BLaER1 (cell line): ENCODE results near the gene ZNF516.
A peak's percentile ranks its signal among the peaks of the same experiment; 100 is the strongest.

Experiments used
- H3K27ac ChIP-seq: shearing (Covaris generic); formaldehyde crosslinking; 2 replicates; pipeline ENCODE4 v1.8.1; 2022
- H3K27me3 ChIP-seq: shearing (Covaris generic); formaldehyde crosslinking; 2 replicates; pipeline ENCODE4 v1.8.1; 2022
- H3K36me3 ChIP-seq: shearing (Covaris generic); formaldehyde crosslinking; 2 replicates; pipeline ENCODE4 v1.8.1; 2022
- H3K4me1 ChIP-seq: shearing (Covaris generic); formaldehyde crosslinking; 2 replicates; pipeline ENCODE4 v1.8.1; 2022
- H3K4me2 ChIP-seq: shearing (Covaris generic); formaldehyde crosslinking; 2 replicates; pipeline ENCODE4 v1.8.1; 2022
- H3K4me3 ChIP-seq: shearing (Covaris generic); formaldehyde crosslinking; 2 replicates; pipeline ENCODE4 v1.8.1; 2022
- H3K9ac ChIP-seq: shearing (Covaris generic); formaldehyde crosslinking; 2 replicates; pipeline ENCODE4 v1.8.1; 2022
- H3K9me3 ChIP-seq: shearing (Covaris generic); formaldehyde crosslinking; 2 replicates; pipeline ENCODE4 v1.8.1; 2022
- H4K20me1 ChIP-seq: shearing (Covaris generic); formaldehyde crosslinking; 2 replicates; pipeline ENCODE4 v1.8.1; 2022
- Cebpa-rat ChIP-seq: shearing (Covaris generic); IDR thresholded peaks from 2 replicates; pipeline ENCODE4 v1.8.1; 2022

Gene ZNF516

GRCh38 chr18:76359909-76360308 lies 135.1 kb downstream of the ZNF516 start:
- Histone ChIP-seq H3K4me3 (no peak overlapping the region), H3K27me3 (no peaks in the 10 kb centered on the region), H3K9ac (no peak overlapping the region), H3K4me1 (peaks cover 26% of the 10 kb centered on the region), H3K9me3 (peaks cover 18% of the 10 kb centered on the region), H3K27ac (0 out of 2 replicates have a peak overlapping the region, but pooled peaks have one; percentile 41), H3K36me3 (peaks cover 90% of the 10 kb centered on the region), H4K20me1 (peaks cover 31% of the 10 kb centered on the region), H3K4me2 (peak overlapping the region; percentile 61)
- no peak for TF ChIP-seq Cebpa-rat

GRCh38 chr18:76358774-76359173 lies 136.3 kb downstream of the ZNF516 start:
- peaks cover 18% of the 10 kb centered on the region for H3K9me3 ChIP-seq
- TF ChIP-seq Cebpa-rat: no peak
- H3K27ac ChIP-seq: peak overlapping the region; percentile 53
- no peak overlapping the region for H3K4me3 ChIP-seq
- peak overlapping the region; percentile 4; the same call in 1 of the 2 replicates for H3K9ac ChIP-seq
- peaks cover 23% of the 10 kb centered on the region for H4K20me1 ChIP-seq
- H3K27me3 ChIP-seq: no peaks in the 10 kb centered on the region
- peaks cover 88% of the 10 kb centered on the region for H3K36me3 ChIP-seq
- peak overlapping the region; percentile 61 for H3K4me2 ChIP-seq
- H3K4me1 ChIP-seq: peaks cover 26% of the 10 kb centered on the region

- no peaks in the 10 kb centered on the region for H3K27me3 ChIP-seq
- H3K9ac ChIP-seq: no peak overlapping the region
- H3K27ac ChIP-seq: no peak overlapping the region
- no peak overlapping the region for H3K4me2 ChIP-seq
- peaks cover 77% of the 10 kb centered on the region for H3K36me3 ChIP-seq
- H3K4me3 ChIP-seq: no peak overlapping the region
- H4K20me1 ChIP-seq: peaks cover 14% of the 10 kb centered on the region
- H3K9me3 ChIP-seq: peaks cover 18% of the 10 kb centered on the region
- no peak for TF ChIP-seq Cebpa-rat
- peaks cover 26% of the 10 kb centered on the region for H3K4me1 ChIP-seq
These were observed 137.3 kb downstream of the ZNF516 start for GRCh38 chr18:76357585-76358260.

- no peaks in the 10 kb centered on the region for H3K27me3 ChIP-seq
- H3K4me2 ChIP-seq: no peak overlapping the region
- no peak overlapping the region for H3K27ac ChIP-seq
- peaks cover 26% of the 10 kb centered on the region for H3K4me1 ChIP-seq
- H3K36me3 ChIP-seq: peaks cover 72% of the 10 kb centered on the region
- TF ChIP-seq Cebpa-rat: no peak
- H3K9me3 ChIP-seq: peaks cover 18% of the 10 kb centered on the region
- H3K4me3 ChIP-seq: no peak overlapping the region
- no peak overlapping the region for H3K9ac ChIP-seq
- H4K20me1 ChIP-seq: peaks cover 14% of the 10 kb centered on the region
These were observed 137.9 kb downstream of the ZNF516 start for GRCh38 chr18:76357174-76357573.

GRCh38 chr18:76356666-76357065 lies 138.4 kb downstream of the ZNF516 start:
- Histone ChIP-seq H4K20me1 (peaks cover 14% of the 10 kb centered on the region), H3K27ac (no peak overlapping the region), H3K9ac (no peak overlapping the region), H3K27me3 (no peaks in the 10 kb centered on the region), H3K4me1 (peaks cover 26% of the 10 kb centered on the region), H3K4me2 (no peak overlapping the region), H3K9me3 (peaks cover 18% of the 10 kb centered on the region), H3K36me3 (peaks cover 67% of the 10 kb centered on the region), H3K4me3 (no peak overlapping the region)
- TF ChIP-seq Cebpa-rat: no peak

GRCh38 chr18:76354348-76354747 lies 140.7 kb downstream of the ZNF516 start:
- Histone ChIP-seq H3K9me3 (peaks cover 18% of the 10 kb centered on the region), H3K4me2 (no peak overlapping the region), H3K9ac (no peak overlapping the region), H3K27ac (no peak overlapping the region), H4K20me1 (peaks cover 6% of the 10 kb centered on the region; the same call in 1 of the 2 replicates), H3K27me3 (no peaks in the 10 kb centered on the region), H3K4me3 (no peak overlapping the region), H3K36me3 (peaks cover 50% of the 10 kb centered on the region), H3K4me1 (peaks cover 18% of the 10 kb centered on the region)
- no peak for TF ChIP-seq Cebpa-rat

GRCh38 chr18:76353500-76353899 lies 141.5 kb downstream of the ZNF516 start:
- peaks cover 14% of the 10 kb centered on the region for H3K4me1 ChIP-seq
- peaks cover 42% of the 10 kb centered on the region for H3K36me3 ChIP-seq
- H3K9me3 ChIP-seq: peaks cover 18% of the 10 kb centered on the region
- H4K20me1 ChIP-seq: no peaks in the 10 kb centered on the region
- no peak overlapping the region for H3K9ac ChIP-seq
- no peak overlapping the region for H3K27ac ChIP-seq
- H3K4me3 ChIP-seq: no peak overlapping the region
- H3K27me3 ChIP-seq: no peaks in the 10 kb centered on the region
- no peak overlapping the region for H3K4me2 ChIP-seq
- no peak for TF ChIP-seq Cebpa-rat

- H3K9me3 ChIP-seq: peaks cover 18% of the 10 kb centered on the region
- H3K4me1 ChIP-seq: peaks cover 14% of the 10 kb centered on the region
- H3K36me3 ChIP-seq: peaks cover 39% of the 10 kb centered on the region
- no peak for TF ChIP-seq Cebpa-rat
- H3K4me3 ChIP-seq: no peak overlapping the region
- H3K4me2 ChIP-seq: no peak overlapping the region
- H3K27me3 ChIP-seq: no peaks in the 10 kb centered on the region
- no peak overlapping the region for H3K27ac ChIP-seq
- no peaks in the 10 kb centered on the region for H4K20me1 ChIP-seq
- H3K9ac ChIP-seq: no peak overlapping the region
These were observed 142.0 kb downstream of the ZNF516 start for GRCh38 chr18:76353046-76353445.

- H3K27me3 ChIP-seq: no peaks in the 10 kb centered on the region
- no peak overlapping the region for H3K27ac ChIP-seq
- no peak for TF ChIP-seq Cebpa-rat
- no peak overlapping the region for H3K9ac ChIP-seq
- H4K20me1 ChIP-seq: no peaks in the 10 kb centered on the region
- H3K4me2 ChIP-seq: no peak overlapping the region
- H3K9me3 ChIP-seq: peaks cover 9% of the 10 kb centered on the region
- peaks cover 19% of the 10 kb centered on the region for H3K4me1 ChIP-seq
- peaks cover 29% of the 10 kb centered on the region for H3K36me3 ChIP-seq
- no peak overlapping the region for H3K4me3 ChIP-seq
These were observed 143.0 kb downstream of the ZNF516 start for GRCh38 chr18:76351961-76352581.

- Histone ChIP-seq H3K9ac (no peak overlapping the region), H3K9me3 (no peaks in the 10 kb centered on the region; the same call in 1 of the 2 replicates), H3K4me3 (no peak overlapping the region), H3K4me2 (no peak overlapping the region), H3K4me1 (peaks cover 28% of the 10 kb centered on the region), H3K27ac (no peak overlapping the region), H4K20me1 (no peaks in the 10 kb centered on the region), H3K36me3 (peaks cover 12% of the 10 kb centered on the region), H3K27me3 (no peaks in the 10 kb centered on the region)
- no peak for TF ChIP-seq Cebpa-rat
These were observed 144.7 kb downstream of the ZNF516 start for GRCh38 chr18:76350134-76351025.
